Neural cell (in vitro differentiated cells): Measurements from ENCODE around the gene SFTPD.

Experiments used
- CTCF ChIP-seq: fragments of 450-650 bp; IDR thresholded peaks from 2 replicates; pipeline ENCODE4 v1.5.1; 2014; ENCODE audit warnings: antibody characterized with exemption, mild to moderate bottlenecking, moderate library complexity; ENCODE audit not compliant: poor library complexity, severe bottlenecking
- EP300 ChIP-seq: fragments of 450-650 bp; conservative IDR thresholded peaks from 2 replicates; pipeline ENCODE4 v1.6.1; 2014; ENCODE audit warnings: antibody characterized with exemption, mild to moderate bottlenecking, moderate library complexity; ENCODE audit not compliant: poor library complexity, severe bottlenecking
- EZH2 ChIP-seq: fragments of 200-600, 300-800 bp; shearing (Covaris generic), sonication (generic); IDR thresholded peaks from 2 replicates; pipeline ENCODE4 v1.6.1; 2014; ENCODE audit warnings: antibody characterized with exemption, low read length, borderline replicate concordance, mild to moderate bottlenecking; ENCODE audit not compliant: insufficient read depth, poor library complexity, severe bottlenecking
- MXI1 ChIP-seq: fragments of 450-650 bp; conservative IDR thresholded peaks from 2 replicates; pipeline ENCODE4 v1.6.1; 2014; ENCODE audit warnings: antibody characterized with exemption, mild to moderate bottlenecking; ENCODE audit not compliant: poor library complexity, severe bottlenecking
- POLR2AphosphoS5 ChIP-seq: IDR thresholded peaks from 2 replicates; pipeline ENCODE4 v1.6.1; 2012
- RAD21 ChIP-seq: fragments of 450-650 bp; conservative IDR thresholded peaks from 2 replicates; pipeline ENCODE4 v1.6.1; 2014; ENCODE audit warnings: antibody characterized with exemption, mild to moderate bottlenecking, moderate library complexity
- REST ChIP-seq: IDR thresholded peaks from 2 replicates; pipeline ENCODE4 v1.6.1; 2012; ENCODE audit warnings: borderline replicate concordance

- TF ChIP-seq POLR2AphosphoS5 = no peak
- TF ChIP-seq CTCF = no peak
- TF ChIP-seq EZH2 = no peak
- TF ChIP-seq REST = no peak
- TF ChIP-seq EP300 = no peak
- TF ChIP-seq MXI1 = no peak
- TF ChIP-seq RAD21 = no peak
Measured at GRCh38 chr10:79890469-79890868, 58.4 kb downstream of the SFTPD start.
